Superior temporal gyrus (tissue), 1 donor: ENCODE data around the gene PRRX1.

Experiments
- DNase-seq: peaks from one replicate; pipeline ENCODE4 v3.0.0-alpha.2; 2016; ENCODE audit errors: extremely low spot score

PRRX1 gene

DNA sequence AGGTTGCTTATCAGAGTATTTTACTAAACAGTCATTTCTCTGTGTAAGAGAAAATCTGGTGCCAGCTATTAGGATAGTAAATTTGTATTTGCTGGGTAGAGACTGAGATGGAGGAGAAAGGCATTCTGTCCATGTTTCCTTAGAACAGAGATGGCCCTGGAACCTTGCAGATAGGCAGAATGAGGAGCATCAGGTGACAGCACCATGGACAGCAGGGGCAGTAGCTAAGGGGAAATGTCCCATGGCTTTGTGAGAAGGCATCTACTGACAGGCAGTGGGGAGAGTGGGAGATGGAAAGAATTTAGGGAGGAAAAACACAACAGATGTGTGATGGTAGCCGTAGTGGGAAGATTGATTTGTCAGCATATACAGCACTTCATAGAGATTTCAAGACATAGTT lies 105.0 kb downstream of the PRRX1 start:
- DNase-seq = no peak

GRCh38 chr1:170769691-170770090 lies 105.8 kb downstream of the PRRX1 start:
- DNase-seq = no peak

DNA sequence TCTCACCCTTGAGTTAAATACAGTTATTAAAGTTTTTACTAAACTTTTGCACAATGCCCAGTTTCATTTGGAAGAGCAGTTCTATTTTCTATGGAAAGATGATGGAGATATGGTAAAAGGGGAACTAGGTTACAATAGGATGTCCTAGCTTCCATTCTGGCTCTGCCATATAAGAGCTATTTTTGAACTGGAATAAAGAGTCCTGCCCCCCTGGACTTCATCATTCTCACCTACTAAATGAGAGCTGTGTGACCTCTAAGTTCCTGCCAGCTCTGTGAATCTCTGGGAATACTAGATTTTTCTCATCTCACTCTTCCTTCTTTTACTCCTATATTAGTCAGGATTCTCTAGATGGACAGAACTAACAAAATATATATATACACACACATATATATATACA lies 106.3 kb downstream of the PRRX1 start:
- DNase-seq = no peak

GRCh38 chr1:170776252-170776651 lies 112.3 kb downstream of the PRRX1 start:
- DNase-seq = no peak

DNA sequence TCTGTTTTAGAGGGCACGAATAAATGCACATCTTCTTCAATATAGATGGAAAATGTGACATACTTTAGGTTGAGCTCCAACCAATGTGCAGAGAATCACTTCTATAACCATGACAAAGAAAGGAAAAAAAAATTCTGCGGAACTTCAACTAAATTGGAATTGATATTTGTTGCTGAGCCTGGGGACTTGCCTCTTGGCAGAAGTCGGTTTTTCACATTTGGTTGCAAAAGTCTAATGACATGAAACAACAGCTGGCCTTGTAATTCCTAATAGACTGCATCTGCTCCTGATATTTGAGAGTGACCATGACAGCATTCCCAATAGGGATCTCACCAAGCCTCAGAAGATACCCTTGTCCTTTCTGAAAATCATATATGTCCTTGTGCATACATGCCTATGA lies 112.8 kb downstream of the PRRX1 start:
- no peak for DNase-seq
